Measurements from ENCODE around the gene VPS35. TPM values are rescaled to one million over a fixed set of nuclear protein-coding genes. Genes with fewer than 3 reads are reported as not detected.

VPS35 gene
- total and polyA plus RNA-seq, 10 of the 15 experiments (the other 5 are each of a cell fraction or from before 2014, with no cell fraction given) = 28.5 to 125 (median 60.6) TPM

DNA sequence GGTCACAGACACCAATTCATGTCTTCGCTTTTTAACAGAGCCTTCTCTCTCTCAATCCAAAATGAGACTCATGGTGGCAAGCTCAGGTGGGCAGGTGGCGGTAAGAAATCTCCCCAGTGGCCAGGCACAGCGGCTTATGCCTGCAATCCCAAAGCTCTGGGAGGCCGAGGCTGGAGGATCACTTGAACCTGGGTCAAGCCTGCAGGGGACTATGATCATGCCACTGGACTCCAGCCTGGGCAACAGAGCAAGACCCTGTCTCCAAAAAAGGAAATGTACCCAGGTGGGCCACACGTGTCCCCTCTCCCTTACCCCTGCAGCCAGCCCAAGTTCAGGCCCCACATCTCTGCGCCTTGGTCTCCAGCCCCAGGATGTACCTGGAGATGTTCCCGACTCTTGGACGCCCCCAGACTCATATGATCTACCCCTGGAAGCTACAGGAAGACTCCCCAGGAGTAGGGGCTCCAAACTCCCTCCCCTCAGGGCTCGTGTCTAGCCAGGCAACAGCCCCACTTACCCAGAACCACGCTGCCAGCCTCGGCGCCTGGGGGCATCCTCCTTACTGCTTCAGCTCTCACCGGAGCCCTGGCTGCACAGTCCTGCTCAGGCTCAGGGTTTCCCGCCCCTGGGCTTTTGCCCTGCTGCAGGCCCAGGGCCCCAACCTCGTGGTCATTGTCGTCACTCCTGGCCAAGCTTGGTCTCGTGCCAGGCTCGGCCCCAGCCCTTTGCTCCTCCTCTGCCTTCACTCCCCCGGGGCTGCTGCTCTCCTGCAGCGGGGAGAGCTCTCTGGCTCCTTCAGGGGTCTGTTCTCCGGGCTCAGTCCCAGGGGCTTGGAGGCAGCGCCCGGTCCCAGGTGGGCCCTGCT is 42.9 kb upstream of the VPS35 start:
- Histone ChIP-seq H3K27ac (ENCODE audit: control insufficient read depth, insufficient read depth) (no peak overlapping the region), H3K79me2 (ENCODE audit: control insufficient read depth, insufficient read depth, low read length) (no peaks in the 10 kb centered on the region), H3K36me3 (ENCODE audit: control insufficient read depth in 2 of 2, insufficient read depth in 2 of 2, low read length in 1 of 2) (no peaks in the 10 kb centered on the region; a peak in 1 of 4 replicates), H3K9ac (ENCODE audit: control insufficient read depth, insufficient read depth, low read length) (no peak overlapping the region), H3K4me1 (ENCODE audit: control insufficient read depth, insufficient read depth, low read length) (no peaks in the 10 kb centered on the region), H3K9me3 (replicated peaks; ENCODE audit: control insufficient read depth, insufficient read depth, low read length) (no peaks in the 10 kb centered on the region), H3K4me3 (no peak overlapping the region), H3K4me2 (ENCODE audit: control insufficient read depth, insufficient read depth) (no peak overlapping the region), H2AFZ (ENCODE audit: control insufficient read depth, low read depth, low read length) (no peak overlapping the region), H3K27me3 (replicated peaks in 1 of 2; ENCODE audit: control insufficient read depth in 2 of 2, insufficient read depth in 2 of 2, low read length in 1 of 2) (no peaks in the 10 kb centered on the region), H4K20me1 (ENCODE audit: control insufficient read depth, insufficient read depth) (no peaks in the 10 kb centered on the region)
- SMC1A ChIA-PET (ENCODE audit: uncharacterized antibody, unreplicated experiment) = no interaction called here
- BruUV-seq (replicated peaks) = no TSS peak
- in situ Hi-C loops (cut with MboI) = no loop called here
- WGBS (ENCODE audit: insufficient coverage, insufficient replicate concordance, low lambda C conversion rate, missing lambda C conversion rate) = 54% methylated on average over 23 of the region's 23 CpGs
- intact Hi-C loops (cut with micrococcal nuclease; ENCODE audit: unreplicated experiment) = no loop called here
- POLR2A ChIA-PET = interaction anchor here (0.6 kb wide), 1 partner anchor 22 kb away, joined by 3 read pairs; no protein-coding TSS in a partner anchor
- FAIRE-seq (no peak), DNase-seq (ENCODE audit: low read depth, low spot score) (no peak), ATAC-seq (peak; percentile 49)
- CTCF ChIA-PET = no interaction called here
- TF ChIP-seq CHD2 (IDR thresholded peaks at IDR 0.05; ENCODE audit: borderline replicate concordance, low read depth, low read length) (no peak), BHLHE40 (IDR thresholded peaks at IDR 0.05; ENCODE audit: borderline replicate concordance in 1 of 2, low read depth in 2 of 2, low read length in 1 of 2) (peak in 1 of 2 experiments; percentile 56; a peak in 2 of 4 replicates)
- RAD21 ChIA-PET (ENCODE audit: unreplicated experiment) = no interaction called here

DNA sequence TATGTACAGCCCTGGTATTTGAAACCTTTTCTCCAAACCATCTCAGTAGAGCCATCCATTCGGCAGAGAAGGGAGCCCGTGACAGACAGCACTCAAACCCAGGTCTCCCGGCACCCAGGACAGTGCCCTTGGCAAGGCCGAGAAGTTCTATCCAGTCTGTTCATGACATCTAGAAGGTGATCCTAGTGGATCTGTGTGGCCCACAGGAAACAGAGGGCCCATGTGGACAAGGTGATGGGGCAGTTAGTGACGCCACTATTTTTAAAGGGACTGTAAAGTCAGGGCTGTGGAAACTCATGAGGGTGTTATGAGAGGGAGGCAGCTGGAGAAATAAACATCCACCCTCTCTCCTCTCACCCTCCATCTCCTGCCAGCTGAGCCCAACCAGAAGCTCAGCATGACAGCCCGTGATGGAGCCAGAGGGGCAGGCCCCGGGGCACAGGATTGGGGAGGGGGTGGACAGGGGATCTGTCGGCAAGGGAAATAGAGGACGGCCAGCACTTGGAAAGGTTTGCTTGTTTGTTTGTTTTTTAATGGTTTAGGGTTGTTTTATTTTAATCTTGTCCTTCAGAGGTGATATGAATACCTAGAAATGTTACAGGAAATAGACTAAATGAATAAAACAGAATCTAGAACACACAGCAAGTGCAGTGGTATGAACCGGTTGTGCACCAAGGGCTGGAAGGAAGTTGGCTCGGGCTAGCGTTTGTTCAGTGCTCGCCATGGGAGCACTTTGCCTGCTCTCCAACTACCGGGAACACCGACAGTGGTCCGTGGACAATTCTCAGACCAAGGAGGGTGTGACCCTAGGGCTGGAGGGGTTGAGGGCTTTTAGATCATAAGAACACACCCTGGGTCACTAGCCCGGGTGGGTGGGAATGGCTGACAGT is 42.1 kb upstream of the VPS35 start:
- Histone ChIP-seq H3K4me1 (ENCODE audit: control insufficient read depth, insufficient read depth, low read length) (no peaks in the 10 kb centered on the region), H2AFZ (ENCODE audit: control insufficient read depth, low read depth, low read length) (no peak overlapping the region), H3K36me3 (ENCODE audit: control insufficient read depth in 2 of 2, insufficient read depth in 2 of 2, low read length in 1 of 2) (no peaks in the 10 kb centered on the region; a peak in 1 of 4 replicates), H4K20me1 (ENCODE audit: control insufficient read depth, insufficient read depth) (no peaks in the 10 kb centered on the region), H3K79me2 (ENCODE audit: control insufficient read depth, insufficient read depth, low read length) (no peaks in the 10 kb centered on the region), H3K27me3 (replicated peaks in 1 of 2; ENCODE audit: control insufficient read depth in 2 of 2, insufficient read depth in 2 of 2, low read length in 1 of 2) (no peaks in the 10 kb centered on the region), H3K27ac (ENCODE audit: control insufficient read depth, insufficient read depth) (no peak overlapping the region), H3K9me3 (replicated peaks; ENCODE audit: control insufficient read depth, insufficient read depth, low read length) (no peaks in the 10 kb centered on the region), H3K4me2 (ENCODE audit: control insufficient read depth, insufficient read depth) (no peak overlapping the region), H3K9ac (ENCODE audit: control insufficient read depth, insufficient read depth, low read length) (no peak overlapping the region), H3K4me3 (no peak overlapping the region)
- RAD21 ChIA-PET (ENCODE audit: unreplicated experiment) = no interaction called here
- POLR2A ChIA-PET = no interaction called here
- 61% methylated on average over 17 of the region's 17 CpGs for WGBS (ENCODE audit: insufficient coverage, insufficient replicate concordance, low lambda C conversion rate, missing lambda C conversion rate)
- no peak for ATAC-seq
- intact Hi-C loops (cut with micrococcal nuclease; ENCODE audit: unreplicated experiment) (no loop called here), in situ Hi-C loops (cut with MboI) (no loop called here)
- FAIRE-seq = no peak
- DNase-seq (ENCODE audit: low read depth, low spot score) = no peak
- no TSS peak for BruUV-seq (replicated peaks)
- CTCF ChIA-PET = interaction anchor here (1.1 kb wide), 1 partner anchor 110 kb away, joined by 3 read pairs; no protein-coding TSS in a partner anchor
- SMC1A ChIA-PET (ENCODE audit: uncharacterized antibody, unreplicated experiment) = no interaction called here
- TF ChIP-seq CBFB (IDR thresholded peaks at IDR 0.05; ENCODE audit: low read depth) (no peak), RCOR1 (conservative IDR thresholded peaks at IDR 0.05; ENCODE audit: low read depth, low read length) (no peak), WRNIP1 (IDR thresholded peaks at IDR 0.05; ENCODE audit: borderline replicate concordance, low read depth, low read length) (no peak), POLR2AphosphoS5 (IDR thresholded peaks at IDR 0.05; ENCODE audit: low read length) (no peak), BCL11A (IDR thresholded peaks at IDR 0.05; ENCODE audit: low read depth, low read length) (no peak), SP1 (IDR thresholded peaks at IDR 0.05; ENCODE audit: low read depth, low read length) (no peak), RBBP5 (conservative IDR thresholded peaks at IDR 0.05) (no peak), SMAD1 (IDR thresholded peaks at IDR 0.05; ENCODE audit: low read depth, partially characterized antibody) (no peak), EED (IDR thresholded peaks at IDR 0.05; ENCODE audit: low read depth) (no peak), NFYA (IDR thresholded peaks at IDR 0.05; ENCODE audit: borderline replicate concordance, low read depth, low read length) (no peak)
- TF ChIP-seq, protein P1, sequence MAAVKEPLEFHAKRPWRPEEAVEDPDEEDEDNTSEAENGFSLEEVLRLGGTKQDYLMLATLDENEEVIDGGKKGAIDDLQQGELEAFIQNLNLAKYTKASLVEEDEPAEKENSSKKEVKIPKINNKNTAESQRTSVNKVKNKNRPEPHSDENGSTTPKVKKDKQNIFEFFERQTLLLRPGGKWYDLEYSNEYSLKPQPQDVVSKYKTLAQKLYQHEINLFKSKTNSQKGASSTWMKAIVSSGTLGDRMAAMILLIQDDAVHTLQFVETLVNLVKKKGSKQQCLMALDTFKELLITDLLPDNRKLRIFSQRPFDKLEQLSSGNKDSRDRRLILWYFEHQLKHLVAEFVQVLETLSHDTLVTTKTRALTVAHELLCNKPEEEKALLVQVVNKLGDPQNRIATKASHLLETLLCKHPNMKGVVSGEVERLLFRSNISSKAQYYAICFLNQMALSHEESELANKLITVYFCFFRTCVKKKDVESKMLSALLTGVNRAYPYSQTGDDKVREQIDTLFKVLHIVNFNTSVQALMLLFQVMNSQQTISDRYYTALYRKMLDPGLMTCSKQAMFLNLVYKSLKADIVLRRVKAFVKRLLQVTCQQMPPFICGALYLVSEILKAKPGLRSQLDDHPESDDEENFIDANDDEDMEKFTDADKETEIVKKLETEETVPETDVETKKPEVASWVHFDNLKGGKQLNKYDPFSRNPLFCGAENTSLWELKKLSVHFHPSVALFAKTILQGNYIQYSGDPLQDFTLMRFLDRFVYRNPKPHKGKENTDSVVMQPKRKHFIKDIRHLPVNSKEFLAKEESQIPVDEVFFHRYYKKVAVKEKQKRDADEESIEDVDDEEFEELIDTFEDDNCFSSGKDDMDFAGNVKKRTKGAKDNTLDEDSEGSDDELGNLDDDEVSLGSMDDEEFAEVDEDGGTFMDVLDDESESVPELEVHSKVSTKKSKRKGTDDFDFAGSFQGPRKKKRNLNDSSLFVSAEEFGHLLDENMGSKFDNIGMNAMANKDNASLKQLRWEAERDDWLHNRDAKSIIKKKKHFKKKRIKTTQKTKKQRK (IDR thresholded peaks at IDR 0.05; ENCODE audit: low read depth, low read length) = no peak

All from GM12878 (cell line).